Hematopoietic multipotent progenitor cell treated with erythropoietin and hydrocortisone succinate and interleukin-3 and kit ligand, for 17 days (in vitro differentiated cells): ENCODE results near the gene SPRYD3.

Source experiments
- DNase-seq: peaks from one replicate; pipeline ENCODE4 v3.0.0-alpha.2; 2015; ENCODE audit warnings: low spot score

SPRYD3 gene

DNA sequence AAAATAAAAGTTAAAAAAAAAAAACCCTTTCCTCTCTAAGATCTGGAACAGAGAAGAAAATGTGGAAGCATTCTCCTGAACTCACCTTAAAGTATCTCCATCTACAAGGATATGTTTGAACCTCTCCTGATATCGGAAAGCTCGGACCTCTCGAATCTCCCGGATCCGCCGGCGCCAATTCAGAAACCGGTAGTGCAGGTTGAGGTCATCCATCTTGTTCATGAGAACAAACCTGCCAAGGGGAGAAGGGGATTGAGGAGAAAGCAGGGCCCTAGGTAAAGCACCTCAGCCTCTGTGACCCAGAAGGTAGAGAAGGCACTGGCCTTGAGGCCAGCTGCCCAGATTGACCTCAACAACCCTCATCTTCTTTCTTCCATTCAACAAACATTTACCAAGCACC lies 2.2 kb downstream of the SPRYD3 start:
- no peak for DNase-seq

DNA sequence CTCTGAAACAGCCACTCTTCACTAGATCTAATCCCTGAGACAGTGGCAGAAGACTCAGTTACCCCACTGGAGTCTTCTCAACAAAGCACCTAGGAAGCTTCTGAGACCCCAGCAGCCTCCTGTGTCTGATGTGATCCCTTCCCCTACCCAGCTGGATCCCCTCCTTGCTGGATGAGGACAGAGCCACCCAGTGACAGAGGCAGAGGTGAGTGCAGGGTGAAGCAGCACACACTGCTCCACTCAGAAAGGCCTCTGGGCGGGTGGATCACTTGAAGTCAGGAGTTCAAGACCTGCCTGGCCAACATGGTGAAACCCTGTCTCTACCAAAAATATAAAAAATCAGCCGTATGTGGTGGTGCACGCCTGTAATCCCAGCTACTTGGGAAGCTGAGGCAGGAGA lies 2.7 kb downstream of the SPRYD3 start:
- no peak for DNase-seq

DNA sequence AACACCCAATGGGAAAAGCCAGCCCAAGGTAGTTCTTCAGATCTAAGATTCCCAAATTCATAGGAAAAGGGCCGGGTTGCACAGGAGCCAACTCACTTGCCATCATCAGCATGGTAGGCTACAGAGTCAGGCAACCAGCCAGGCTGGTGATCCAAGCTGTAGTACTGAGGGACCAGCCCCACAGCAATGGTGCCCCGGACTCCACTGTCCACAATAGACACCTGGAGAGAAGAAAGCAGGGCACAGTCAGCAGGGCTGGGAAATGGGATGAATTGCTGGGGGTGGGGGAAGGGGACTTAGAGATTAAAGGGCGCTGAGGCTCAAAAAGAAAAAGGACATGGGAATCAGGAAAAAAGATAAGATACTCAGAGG lies 4.2 kb downstream of the SPRYD3 start:
- no peak for DNase-seq

DNA sequence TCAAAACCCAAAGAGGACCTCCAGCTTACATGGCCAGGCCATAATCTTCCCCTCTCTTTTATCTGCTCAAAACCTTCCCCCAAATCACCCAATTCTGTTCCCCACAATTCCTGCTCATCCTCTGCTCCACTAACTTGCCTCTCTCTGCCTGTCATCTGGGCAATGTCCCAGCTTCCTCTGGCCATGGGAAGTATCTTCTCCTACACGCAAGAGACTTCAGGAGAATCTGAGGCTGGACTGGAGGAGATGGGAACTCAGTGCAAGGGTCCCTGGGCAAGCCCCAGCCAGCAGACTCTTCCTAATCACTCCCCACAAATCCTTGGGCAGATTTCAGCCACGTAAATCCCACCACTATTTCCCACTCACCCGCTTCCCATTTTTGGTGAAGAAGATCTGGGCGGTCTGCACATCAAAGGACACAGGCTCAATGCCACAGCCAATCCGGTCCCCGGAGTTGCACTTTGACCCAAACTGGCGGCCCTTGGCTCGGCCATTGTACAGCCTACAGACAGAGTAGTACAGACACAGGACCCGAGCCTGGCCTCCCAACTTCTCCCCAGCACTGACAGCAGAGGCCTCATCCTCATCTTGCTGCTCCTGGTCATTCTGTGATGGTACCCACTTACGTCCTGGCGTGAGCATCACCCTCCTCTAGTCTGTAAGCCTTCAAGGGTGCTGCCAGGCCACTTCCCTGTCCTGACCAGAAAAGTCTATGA lies 4.7 kb downstream of the SPRYD3 start:
- no peak for DNase-seq

DNA sequence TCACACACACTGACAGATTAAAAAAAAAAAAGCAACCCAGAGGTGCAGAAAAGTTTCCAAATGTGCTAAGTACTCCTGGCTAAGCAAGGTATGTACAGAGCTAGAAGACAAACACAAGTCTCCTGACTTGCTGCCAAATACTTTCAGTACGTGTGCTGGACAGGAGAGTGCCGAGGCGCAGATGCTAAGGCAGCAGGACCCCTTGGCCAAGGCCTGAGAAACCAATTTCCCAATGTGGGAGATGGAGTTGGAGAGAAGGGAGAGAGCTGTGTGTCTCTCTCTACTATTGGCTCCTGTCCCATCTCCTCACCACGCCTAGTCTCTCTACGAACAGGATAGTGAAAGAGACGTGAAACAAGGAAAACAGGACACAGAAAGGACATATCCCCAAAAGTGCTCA lies 5.3 kb downstream of the SPRYD3 start:
- DNase-seq = no peak

DNA sequence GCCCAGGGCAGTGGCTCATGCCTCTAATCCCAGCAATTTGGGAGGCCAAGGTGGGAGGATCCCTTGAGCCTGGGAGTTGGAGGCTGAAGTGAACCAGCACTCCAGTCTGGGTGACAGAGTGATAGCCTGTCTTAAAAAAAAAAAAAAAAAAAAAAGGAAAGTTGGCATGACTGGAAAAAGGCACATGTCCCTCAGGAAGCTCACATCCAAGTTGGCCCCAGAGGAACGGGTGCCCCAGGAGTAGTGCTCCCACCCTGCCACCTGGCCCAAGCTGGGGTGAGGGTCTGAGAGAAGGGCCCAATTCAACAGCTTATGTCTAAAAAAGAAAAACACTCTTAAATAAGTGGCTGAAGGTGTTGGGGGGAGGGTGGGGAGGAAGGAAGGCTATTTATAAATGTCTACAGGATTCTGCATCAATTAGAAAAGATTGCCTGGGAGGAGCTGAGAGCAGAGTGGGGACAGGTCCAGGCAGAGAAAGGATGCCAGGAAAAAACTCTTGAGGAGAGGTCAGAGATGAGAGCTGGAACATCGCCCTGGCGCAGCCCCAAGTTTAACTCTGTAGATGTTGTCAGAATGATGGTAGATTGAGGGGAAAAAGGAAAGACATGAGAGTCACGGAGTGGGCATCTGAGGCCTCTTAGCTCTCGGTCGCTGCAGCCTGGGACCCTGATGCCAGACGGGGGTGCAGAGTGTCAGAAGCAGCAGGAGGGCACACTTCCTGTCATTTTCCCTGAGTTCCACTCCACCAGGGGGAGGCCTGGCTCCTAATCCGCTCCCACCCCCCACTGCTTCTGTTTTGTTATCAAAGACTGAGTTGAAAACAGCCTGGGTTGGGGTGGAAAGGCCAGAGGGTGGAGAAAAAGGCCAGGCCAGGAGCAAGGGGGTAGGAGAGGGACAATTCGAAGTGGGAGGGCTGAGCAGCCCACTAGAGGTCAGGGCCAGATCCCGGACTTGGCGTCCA lies 7.3 kb downstream of the SPRYD3 start:
- DNase-seq = no peak

DNA sequence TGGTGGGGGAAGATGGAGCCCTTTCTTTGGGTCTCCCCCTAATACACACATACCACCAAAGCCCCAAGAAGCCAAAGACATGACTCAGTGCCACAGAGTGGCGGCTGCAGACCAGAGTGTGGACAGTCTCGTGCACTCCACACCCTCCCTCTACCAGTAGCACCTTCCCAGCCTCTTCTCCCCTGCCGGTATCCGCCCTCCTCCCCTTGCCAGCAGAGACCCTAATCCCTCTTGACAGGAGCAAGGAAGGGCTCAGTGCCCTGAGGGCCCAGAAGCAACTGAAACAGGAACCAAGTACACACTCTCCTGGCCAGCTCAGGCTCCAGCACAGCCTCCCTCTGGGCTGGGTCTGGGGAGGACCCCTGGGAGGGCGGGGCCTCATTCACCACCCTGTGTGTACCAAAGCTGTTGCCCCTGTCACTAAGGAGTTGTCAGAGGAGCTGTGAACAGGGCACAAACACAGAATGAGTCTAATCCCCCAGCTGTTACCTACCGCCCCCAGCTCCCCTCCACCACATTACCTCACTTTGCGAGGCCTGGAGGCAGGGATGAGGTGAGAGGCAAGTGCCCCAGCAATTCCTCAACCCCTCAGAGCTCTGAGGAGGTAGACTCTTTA lies 8.2 kb downstream of the SPRYD3 start:
- no peak for DNase-seq

DNA sequence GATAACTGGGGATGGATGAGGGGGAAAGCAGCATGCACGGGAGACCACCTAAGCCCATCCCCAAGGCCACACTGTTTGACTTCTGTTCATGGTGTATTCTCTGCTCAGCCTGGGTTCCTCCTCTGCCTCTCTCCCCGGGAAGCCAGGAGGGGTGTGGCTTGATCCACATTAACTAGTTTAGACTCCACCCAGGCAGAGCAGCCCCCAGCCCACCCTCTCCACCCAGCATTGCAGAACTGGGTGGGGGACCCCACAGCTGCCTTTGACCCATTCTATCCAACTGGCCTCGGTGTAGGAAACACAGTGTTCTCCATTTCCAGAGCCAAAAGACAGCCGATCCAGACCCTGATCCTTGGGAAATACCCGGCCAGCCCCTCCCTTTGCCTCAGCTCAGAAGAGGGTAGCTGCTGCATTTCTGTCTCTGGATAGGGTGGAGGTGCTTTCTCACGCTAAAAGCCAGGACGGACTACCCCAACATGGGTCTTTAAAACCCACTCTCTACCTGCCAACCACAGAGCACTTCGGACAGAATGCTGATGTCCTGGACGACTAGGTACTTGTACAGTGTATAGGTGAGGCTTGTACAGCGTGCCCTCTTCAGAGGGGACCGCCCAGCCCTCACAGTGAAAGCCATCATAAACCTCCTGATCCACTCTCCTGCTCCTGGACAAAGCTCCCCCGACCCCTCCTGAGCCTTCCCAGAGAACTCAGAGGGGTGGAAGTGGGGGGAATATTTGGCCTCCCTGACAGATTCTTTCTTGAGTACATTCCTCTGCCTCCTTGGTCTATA lies 9.4 kb downstream of the SPRYD3 start:
- DNase-seq = no peak

DNA sequence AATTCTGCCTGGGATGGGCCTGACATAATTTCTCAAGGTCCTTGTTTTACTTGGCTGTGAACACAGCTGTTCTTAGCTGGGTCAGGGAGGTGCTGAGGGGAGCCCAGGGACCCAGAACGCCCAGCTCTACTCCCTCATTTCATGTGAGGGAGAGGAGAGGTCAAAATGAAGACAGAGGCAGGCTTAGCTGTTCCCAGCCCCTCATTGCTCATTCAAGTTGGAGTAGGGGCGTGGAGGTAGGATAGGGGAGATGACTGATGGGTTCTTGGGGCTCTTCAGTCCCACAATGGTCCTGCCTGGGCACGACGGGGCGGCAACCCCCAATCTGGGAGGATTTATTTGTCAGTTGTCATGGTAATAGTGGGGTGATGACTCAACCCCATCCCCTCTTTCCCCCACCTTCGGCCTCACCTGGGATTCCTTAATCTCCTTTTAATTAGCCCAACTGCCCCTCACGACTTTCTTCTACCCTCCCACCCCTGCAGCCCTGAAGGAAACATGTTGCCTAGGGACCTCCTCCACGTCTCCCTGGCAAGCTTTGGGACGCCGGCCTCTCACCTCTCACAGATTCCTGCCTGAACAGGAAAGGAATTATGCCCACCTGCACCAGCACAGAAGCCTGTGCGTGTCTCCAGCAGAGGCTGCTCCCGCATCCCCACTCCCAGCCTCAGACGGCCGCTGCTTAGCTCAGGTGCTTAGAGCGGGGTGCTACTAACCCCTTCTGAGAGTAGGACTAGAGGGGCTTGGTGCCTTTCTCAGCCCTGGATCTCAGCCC lies 10.2 kb downstream of the SPRYD3 start:
- DNase-seq = no peak

DNA sequence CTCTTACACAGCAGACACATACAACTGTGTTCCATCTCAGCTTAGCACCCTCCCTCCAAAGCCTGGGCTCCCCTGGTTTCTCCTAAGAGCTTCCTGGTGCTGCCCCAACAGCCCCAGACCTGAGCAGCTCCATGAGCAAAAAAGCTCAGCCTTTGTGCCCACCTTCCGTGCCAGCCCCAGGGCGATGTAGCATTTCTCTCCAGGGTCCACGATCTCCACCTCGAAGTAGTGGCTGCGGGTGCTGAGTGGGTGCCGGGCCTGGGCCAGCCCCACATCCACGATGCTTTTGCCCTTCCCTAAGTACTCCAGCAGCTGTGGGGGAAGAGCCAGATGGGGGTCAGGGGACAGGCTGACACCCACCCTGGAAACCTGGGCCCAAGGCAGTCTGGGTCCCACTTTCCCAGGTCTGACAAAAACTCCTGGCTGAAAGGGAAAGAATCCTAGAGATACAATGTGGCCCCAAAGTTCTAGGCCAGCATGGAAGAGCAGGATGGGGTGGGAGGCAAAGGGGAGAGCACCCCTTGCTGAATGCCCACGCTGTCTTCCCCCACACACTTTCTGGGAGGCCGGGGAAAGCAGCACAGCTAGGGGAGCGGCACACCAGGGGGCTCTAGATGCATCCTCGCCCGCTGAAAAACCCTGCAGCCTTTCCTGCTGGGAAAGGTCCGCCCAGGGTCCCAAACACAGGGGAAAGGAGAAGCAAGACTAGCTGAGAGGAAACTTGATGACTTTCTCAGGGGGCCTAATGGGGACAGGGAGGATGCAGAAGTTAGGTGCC lies 11.0 kb downstream of the SPRYD3 start:
- DNase-seq = no peak

DNA sequence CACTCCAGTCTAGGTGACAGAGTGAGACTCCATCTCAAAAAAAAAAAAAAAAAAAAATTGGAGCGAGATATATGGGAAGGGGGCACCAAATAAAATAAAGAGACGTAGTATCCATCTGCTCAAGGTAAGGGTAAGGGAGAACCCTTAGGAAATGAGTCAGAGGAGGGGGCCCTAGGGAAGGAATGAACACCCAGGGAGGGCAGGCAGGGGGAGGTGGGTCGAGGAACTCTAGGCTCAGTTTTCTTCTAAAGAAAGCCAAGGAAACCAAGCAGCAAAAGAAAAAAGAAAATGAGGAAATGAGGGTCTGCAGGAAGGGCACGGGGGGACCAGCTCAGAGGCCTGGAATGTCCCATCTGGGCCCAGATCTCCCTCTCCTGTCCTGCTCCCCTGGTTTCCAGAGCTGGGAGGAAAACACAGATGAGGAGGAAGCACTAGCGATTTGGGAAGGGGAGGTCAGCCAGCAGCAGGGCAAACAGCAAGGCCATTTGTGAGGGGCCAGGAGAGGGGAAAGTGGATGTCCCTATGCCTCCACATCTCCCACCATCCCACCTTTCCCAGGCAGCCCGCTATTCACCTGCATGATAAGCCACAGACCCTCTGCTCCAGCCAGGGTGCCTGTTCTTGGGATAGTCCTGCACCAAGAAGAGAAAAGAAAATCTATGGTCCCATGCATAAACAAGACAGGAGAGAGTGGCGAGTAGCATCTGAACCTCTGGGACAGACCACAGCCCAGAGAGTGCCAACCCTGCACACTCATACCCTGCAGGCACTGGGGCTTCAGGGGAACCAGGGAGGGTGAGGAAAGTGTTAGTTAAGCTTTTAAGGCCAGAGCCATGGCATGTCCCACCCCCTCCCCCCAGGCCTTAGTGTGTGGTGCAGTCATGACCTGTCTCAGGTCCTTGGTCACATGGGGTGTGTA lies 11.9 kb downstream of the SPRYD3 start:
- no peak for DNase-seq

DNA sequence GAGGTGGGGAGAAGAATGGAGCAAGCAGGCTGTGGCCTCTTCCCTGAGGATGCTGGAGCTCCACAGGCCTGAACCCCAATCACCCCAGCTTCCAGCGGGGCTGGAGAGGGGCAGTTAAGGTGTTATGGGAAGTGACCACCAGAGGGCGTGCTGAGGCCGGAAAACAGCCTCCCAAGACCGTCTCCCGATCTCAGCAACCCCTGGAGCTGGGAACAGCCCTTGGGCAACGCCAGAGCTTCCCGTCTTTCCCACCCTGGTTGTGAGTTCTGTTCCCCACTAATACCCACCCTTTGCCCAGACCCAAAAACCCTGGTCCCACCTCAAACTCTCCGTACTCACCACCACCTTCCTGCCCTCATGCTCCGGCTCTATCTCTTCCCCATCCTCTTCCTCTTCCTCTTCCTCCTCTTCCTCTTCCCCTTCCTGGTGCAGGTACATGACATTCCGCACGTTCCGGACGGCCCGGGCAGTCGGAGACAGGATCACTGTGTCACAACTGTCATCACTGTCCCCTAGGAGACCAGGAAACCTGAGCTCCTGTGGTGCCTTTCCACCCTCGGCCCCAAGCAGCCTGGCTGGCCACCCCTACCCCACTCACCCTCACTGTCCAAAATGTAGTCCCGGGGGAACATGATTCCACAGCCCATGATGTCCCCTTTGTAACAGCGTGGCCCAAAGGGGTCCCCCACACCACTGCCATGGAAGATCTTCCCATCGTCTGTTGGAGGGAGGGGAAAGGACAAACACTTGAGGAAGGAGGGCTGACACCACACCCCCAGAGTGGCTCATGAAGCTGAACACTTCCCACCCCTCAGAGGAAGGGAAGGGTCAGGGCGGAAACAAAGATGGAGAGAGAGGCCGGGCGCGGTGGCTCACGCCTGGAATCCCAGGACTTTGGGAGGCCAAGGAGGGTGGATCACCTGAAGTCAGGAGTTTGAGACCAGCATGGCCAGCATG lies 12.9 kb downstream of the SPRYD3 start:
- peak; percentile 82 for DNase-seq

DNA sequence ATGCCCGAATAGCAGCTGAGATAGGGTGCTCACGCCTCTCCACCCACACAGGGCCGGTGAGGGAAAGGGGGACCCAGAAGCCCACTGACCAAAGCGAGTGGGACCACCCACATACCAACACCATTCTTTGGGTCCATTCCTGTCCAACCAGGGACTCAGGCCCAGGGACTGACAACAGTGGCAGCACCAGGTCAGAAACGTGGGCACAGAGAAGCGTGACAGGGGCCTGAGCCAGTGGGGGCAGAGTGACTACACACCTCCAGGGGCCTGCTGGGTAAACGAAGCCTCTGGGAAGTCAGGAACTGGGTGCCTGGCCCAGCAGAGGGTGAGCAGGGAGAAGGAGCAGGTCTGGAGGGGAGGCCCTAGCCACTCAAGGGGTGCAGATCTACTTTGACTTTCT lies 13.7 kb downstream of the SPRYD3 start:
- no peak for DNase-seq

DNA sequence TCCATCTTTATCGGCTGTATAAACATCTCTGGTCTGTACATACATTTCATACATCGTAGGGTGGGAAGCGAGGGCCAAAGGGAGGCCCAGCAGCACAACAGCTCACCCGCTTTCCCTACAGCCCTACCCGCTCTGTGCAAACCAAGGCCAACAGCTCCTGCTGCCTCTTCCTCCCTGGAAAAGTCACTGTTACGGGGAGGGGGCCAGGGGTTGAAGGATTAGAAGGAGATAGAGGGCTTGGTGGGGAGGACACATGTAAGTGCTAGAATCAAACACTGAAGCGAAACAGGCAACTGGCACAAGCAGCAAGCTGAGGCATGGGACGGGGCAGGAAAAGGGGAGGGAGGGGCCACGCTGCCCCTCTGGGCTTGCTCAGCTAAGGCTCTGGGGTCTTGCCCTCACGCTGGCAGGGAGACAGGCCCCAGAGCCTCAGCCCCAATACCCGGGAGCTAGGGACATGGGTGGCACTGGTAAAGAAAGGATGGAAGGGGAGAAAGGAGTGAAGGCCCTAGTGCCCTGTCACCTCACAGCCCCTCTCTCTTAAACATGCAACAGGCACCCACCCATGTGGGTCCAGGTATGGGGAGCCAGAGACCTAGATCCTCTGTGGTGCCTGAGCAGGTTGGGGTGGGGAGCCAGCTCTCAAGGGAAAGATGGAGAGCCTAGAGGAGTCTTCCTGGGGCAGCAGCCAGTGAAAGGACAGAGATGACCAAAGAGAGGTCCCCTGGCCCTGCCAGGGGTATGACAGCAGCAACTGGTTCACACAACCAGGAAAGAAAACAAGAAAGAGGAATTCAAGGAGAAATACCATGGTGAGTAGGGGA lies 14.4 kb downstream of the SPRYD3 start:
- DNase-seq = no peak

DNA sequence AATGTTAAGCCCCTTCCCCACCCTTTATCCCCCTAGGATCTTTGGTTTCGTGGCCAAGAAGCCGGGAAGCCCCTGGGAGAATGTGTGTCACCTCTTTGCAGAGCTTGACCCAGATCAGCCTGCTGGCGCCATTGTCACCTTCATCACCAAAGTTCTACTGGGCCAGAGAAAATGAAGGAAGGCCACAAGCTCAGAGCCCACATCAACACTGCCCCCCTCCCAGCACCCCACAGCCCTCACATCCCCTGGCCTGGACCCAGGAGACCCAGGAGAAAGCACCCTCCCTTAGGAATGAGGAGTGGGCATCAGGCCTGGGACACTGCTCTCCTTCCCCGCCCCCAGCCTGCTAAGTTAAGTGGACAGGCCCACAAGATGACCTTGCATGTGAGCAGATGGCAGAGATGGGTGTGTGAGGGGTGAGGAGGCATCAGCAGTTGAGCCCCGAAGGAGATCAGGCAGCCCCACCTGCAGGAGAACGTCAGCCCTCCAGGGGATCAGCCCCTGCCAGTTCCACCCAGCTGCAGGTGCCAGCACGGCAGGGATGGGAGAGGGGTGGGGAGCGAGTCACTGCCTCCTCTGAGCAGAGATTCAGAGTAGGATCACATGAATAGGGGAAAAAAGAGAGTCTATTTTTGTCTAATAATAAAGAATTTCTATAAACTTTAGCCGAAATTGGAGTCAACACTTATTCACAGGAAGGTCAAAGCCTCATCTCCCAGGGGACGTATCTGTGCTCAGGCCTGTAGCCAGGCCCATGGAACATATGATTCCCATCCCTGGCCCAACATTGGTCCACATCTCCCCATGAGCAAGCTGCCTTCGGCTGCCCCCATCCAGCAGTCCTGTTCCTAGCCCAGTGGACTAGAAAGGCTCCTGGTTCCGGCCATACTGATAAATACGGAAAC lies 15.2 kb downstream of the SPRYD3 start:
- no peak for DNase-seq

DNA sequence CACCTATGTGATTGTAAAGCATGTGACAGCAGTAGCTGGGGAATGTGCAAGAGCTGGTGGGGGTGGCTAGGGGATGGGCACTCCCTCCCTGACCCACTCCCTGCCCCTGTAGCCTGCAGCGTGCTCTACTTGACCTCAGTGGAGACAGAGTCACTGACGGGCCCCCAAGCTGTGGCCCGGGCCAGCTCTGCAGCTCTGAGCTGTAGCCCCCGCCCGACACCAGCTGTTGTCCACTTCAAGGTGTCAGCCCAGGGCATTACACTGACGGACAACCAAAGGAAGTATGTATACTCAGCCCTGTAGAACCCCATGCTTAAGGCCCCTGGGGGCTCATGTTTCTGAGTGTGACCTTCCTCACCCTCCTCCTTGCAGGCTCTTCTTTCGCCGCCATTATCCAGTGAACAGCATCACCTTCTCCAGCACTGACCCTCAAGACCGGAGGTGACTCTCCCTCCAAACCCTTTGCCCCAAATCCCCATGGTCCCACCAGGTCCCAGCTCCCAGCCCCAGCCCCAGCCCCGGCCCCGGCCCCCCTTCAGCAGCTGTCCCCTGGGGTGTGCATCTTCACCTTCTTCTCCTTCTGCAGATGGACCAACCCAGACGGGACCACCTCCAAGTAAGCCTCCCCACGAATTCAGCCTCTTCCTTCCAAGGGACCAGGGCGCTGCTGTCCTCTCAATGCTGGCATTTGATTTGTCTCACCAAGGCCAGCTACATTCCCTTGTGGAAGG lies 16.0 kb downstream of the SPRYD3 start:
- DNase-seq = no peak
